Natural killer cell (primary cell): ENCODE results near the gene FAM9B. TPM values are rescaled to one million over a fixed set of nuclear protein-coding genes. Genes with fewer than 3 reads are reported as not detected.

Source experiments
- ATAC-seq, 3 donors: fragments of 150-1000 bp in 2 of 3; fragments of 200-7000 bp in 1 of 3; cut with Tn5 transposase; 1 replicate in 1 of 3; 2 replicates in 2 of 3; pipeline ENCODE4 v1.10.0; 2021; ENCODE audit warnings: mild to moderate bottlenecking in 2 of 3, moderate library complexity in 2 of 3
- DNase-seq, 2 donors: peaks; one replicate each; pipeline versions ENCODE4 v3.0.0 to v3.0.0-alpha.2; 2013 to 2021; ENCODE audit warnings: mixed read lengths in 1 of 2
- H3K27ac ChIP-seq: one replicate; pipeline ENCODE4 v1.5.1; 2013; ENCODE audit warnings: mild to moderate bottlenecking, low read length
- H3K27me3 ChIP-seq: one replicate; pipeline ENCODE4 v1.6.1; 2013; ENCODE audit warnings: low read length; ENCODE audit not compliant: control insufficient read depth, insufficient read depth
- H3K36me3 ChIP-seq: one replicate; pipeline ENCODE4 v1.6.1; 2013; ENCODE audit warnings: low read length; ENCODE audit not compliant: control insufficient read depth, insufficient read depth
- H3K4me1 ChIP-seq: one replicate; pipeline ENCODE4 v1.6.1; 2013; ENCODE audit warnings: low read length; ENCODE audit not compliant: control insufficient read depth, insufficient read depth
- H3K4me3 ChIP-seq: one replicate; pipeline ENCODE4 v1.5.1; 2013; ENCODE audit warnings: low read length
- H3K9me3 ChIP-seq: one replicate; pipeline ENCODE4 v1.6.1; 2013; ENCODE audit warnings: low read length; ENCODE audit not compliant: control insufficient read depth, insufficient read depth
- H3K27ac Mint-ChIP-seq, 2 donors: one replicate each; pipeline ENCODE4 v1.8.0; 2022; ENCODE audit warnings: mild to moderate bottlenecking in 2 of 2, mixed read lengths in 2 of 2, moderate library complexity in 1 of 2
- H3K27me3 Mint-ChIP-seq, 2 donors: one replicate each; pipeline ENCODE4 v1.8.0; 2022; ENCODE audit warnings: low read depth in 2 of 2, mixed read lengths in 2 of 2
- H3K36me3 Mint-ChIP-seq: one replicate; pipeline ENCODE4 v1.8.0; 2022; ENCODE audit warnings: mixed read lengths
- H3K4me1 Mint-ChIP-seq, 2 donors: one replicate each; pipeline ENCODE4 v1.8.0; 2022; ENCODE audit warnings: mixed read lengths in 2 of 2
- H3K4me3 Mint-ChIP-seq: one replicate; pipeline ENCODE4 v1.8.0; 2022; ENCODE audit warnings: mild to moderate bottlenecking, moderate library complexity, mixed read lengths
- H3K9me3 Mint-ChIP-seq, 2 donors: one replicate each; pipeline ENCODE4 v1.8.0; 2022; ENCODE audit warnings: mixed read lengths in 2 of 2
- CTCF ChIP-seq: fragments of 200-600 bp; IDR thresholded peaks from one replicate; pipeline ENCODE4 v1.8.0; 2022; ENCODE audit warnings: antibody characterized with exemption
- WGBS: methylation state at CpG from one replicate; pipeline ENCODE4 v1.1.7; 2013; ENCODE audit warnings: missing lambda C conversion rate; ENCODE audit not compliant: insufficient coverage; 5-methylcytosine and 5-hydroxymethylcytosine counted together
- intact Hi-C: fragments of 100-400 bp; cut with micrococcal nuclease; formaldehyde crosslinking; loops from one replicate; pipeline ENCODE4 v1.14.2; 2022
- total RNA-seq, 4 donors: library from RNA; stranded (reverse); fragments of 120-200 nt in 1 of 4; gene quantifications; one replicate each; pipeline versions ENCODE4 v1.2.3 to v1.2.4, GENCODE V29; 2013 to 2022

Gene FAM9B
- total RNA-seq, 3 donors from 2014 or later (not counting 1 experiment from before 2014, with no cell fraction given): 0.35 to 1.1 (median 0.42) TPM

GRCh38 chrX:9038244-9038643, 4.3 kb upstream of the FAM9B start:
- peaks cover 0 to 5% of the 10 kb centered on the region in 2 donors for H3K4me1 Mint-ChIP-seq
- no peak for ATAC-seq
- no peak overlapping the region for H3K4me3 Mint-ChIP-seq

GRCh38 chrX:9037296-9037695, 3.4 kb upstream of the FAM9B start:
- Mint-ChIP-seq H3K27me3 (peaks cover 0 to 5% of the 10 kb centered on the region in 2 donors), H3K9me3 (no peaks in the 10 kb centered on the region)
- intact Hi-C loops: no loop called here

More at GRCh38 chrX:9038244-9038643, 4.3 kb upstream of the FAM9B start:
- no peaks in the 10 kb centered on the region for H3K4me1 ChIP-seq
- Mint-ChIP-seq H3K27ac (no peak overlapping the region), H3K9me3 (peaks cover 0 to 2% of the 10 kb centered on the region in 2 donors), H3K27me3 (peaks cover 0 to 5% of the 10 kb centered on the region in 2 donors), H3K36me3 (no peaks in the 10 kb centered on the region)
- H3K36me3 ChIP-seq: no peaks in the 10 kb centered on the region
- DNase-seq: no peak
- H3K27ac ChIP-seq: no peak overlapping the region
- no peaks in the 10 kb centered on the region for H3K27me3 ChIP-seq
- no peak for TF ChIP-seq CTCF
- WGBS: 90% methylated on average over 3 of the region's 4 CpGs
- intact Hi-C loops: no loop called here
- no peaks in the 10 kb centered on the region for H3K9me3 ChIP-seq
- no peak overlapping the region for H3K4me3 ChIP-seq

GRCh38 chrX:9033586-9033985, 341 bp downstream of the FAM9B start:
- no peak for DNase-seq
- Mint-ChIP-seq H3K9me3 (no peaks in the 10 kb centered on the region), H3K27ac (no peak overlapping the region), H3K4me3 (no peak overlapping the region), H3K27me3 (peaks cover 5 to 8% of the 10 kb centered on the region in 2 donors), H3K4me1 (peaks cover 0 to 5% of the 10 kb centered on the region in 2 donors), H3K36me3 (no peaks in the 10 kb centered on the region)
- no peak for TF ChIP-seq CTCF
- H3K27me3 ChIP-seq: no peaks in the 10 kb centered on the region
- intact Hi-C loops: no loop called here
- ATAC-seq: no peak
- no peaks in the 10 kb centered on the region for H3K36me3 ChIP-seq
- 96% methylated on average over 15 of the region's 17 CpGs for WGBS
- H3K4me1 ChIP-seq: no peaks in the 10 kb centered on the region
- no peak overlapping the region for H3K27ac ChIP-seq
- H3K9me3 ChIP-seq: no peaks in the 10 kb centered on the region
- H3K4me3 ChIP-seq: no peak overlapping the region

More at GRCh38 chrX:9037296-9037695, 3.4 kb upstream of the FAM9B start:
- H3K27me3 ChIP-seq: no peaks in the 10 kb centered on the region
- Mint-ChIP-seq H3K27ac (no peak overlapping the region), H3K4me1 (peaks cover 0 to 5% of the 10 kb centered on the region in 2 donors), H3K4me3 (no peak overlapping the region), H3K36me3 (no peaks in the 10 kb centered on the region)
- 63% methylated on average over 3 of the region's 4 CpGs for WGBS
- DNase-seq (no peak), ATAC-seq (no peak)
- no peak for TF ChIP-seq CTCF
- no peaks in the 10 kb centered on the region for H3K36me3 ChIP-seq
- H3K9me3 ChIP-seq: no peaks in the 10 kb centered on the region
- no peaks in the 10 kb centered on the region for H3K4me1 ChIP-seq
- no peak overlapping the region for H3K4me3 ChIP-seq
- no peak overlapping the region for H3K27ac ChIP-seq

- Mint-ChIP-seq H3K36me3 (no peaks in the 10 kb centered on the region), H3K9me3 (no peaks in the 10 kb centered on the region), H3K4me3 (no peak overlapping the region), H3K27ac (no peak overlapping the region), H3K27me3 (peaks cover 9 to 10% of the 10 kb centered on the region in 2 donors), H3K4me1 (peaks cover 0 to 5% of the 10 kb centered on the region in 2 donors)
- no peak for DNase-seq
- no peak for ATAC-seq
- Histone ChIP-seq H3K36me3 (no peaks in the 10 kb centered on the region), H3K4me1 (no peaks in the 10 kb centered on the region), H3K27me3 (no peaks in the 10 kb centered on the region), H3K9me3 (no peaks in the 10 kb centered on the region), H3K4me3 (no peak overlapping the region), H3K27ac (no peak overlapping the region)
- TF ChIP-seq CTCF: no peak
- WGBS: 89% methylated on average over 14 of the region's 17 CpGs
- intact Hi-C loops: no loop called here
These were observed 748 bp downstream of the FAM9B start for GRCh38 chrX:9033179-9033578.
